Effector memory CD4-positive, alpha-beta T cell (primary cell): ENCODE results near the gene GFPT1.

Experiments
- DNase-seq, 3 donors: peaks; one replicate each; pipeline ENCODE4 v3.0.0-alpha.2; 2020
- H3K27ac ChIP-seq: 2 replicates; pipeline ENCODE4 v1.7.0; 2013; ENCODE audit warnings: mild to moderate bottlenecking, low read length, moderate library complexity; ENCODE audit not compliant: insufficient read depth, poor library complexity, severe bottlenecking
- H3K27me3 ChIP-seq: replicated peaks from 2 replicates; pipeline ENCODE4 v1.7.0; 2013; ENCODE audit warnings: mild to moderate bottlenecking, low read length; ENCODE audit not compliant: insufficient read depth, control insufficient read depth, poor library complexity, severe bottlenecking
- H3K36me3 ChIP-seq: 2 replicates; pipeline ENCODE4 v1.7.0; 2013; ENCODE audit warnings: mild to moderate bottlenecking, low read length, moderate library complexity; ENCODE audit not compliant: control insufficient read depth, insufficient read depth
- H3K4me1 ChIP-seq: 2 replicates; pipeline ENCODE4 v1.7.0; 2013; ENCODE audit warnings: low read length, mild to moderate bottlenecking; ENCODE audit not compliant: control insufficient read depth, insufficient read depth, poor library complexity, severe bottlenecking
- H3K4me3 ChIP-seq: 2 replicates; pipeline ENCODE4 v1.7.0; 2013; ENCODE audit warnings: low read length, low read depth, mild to moderate bottlenecking; ENCODE audit not compliant: insufficient read depth, poor library complexity, severe bottlenecking
- H3K9me3 ChIP-seq: 2 replicates; pipeline ENCODE4 v1.7.0; 2013; ENCODE audit warnings: mild to moderate bottlenecking, low read length, moderate library complexity; ENCODE audit not compliant: control insufficient read depth

GFPT1 gene

GRCh38 chr2:69385443-69386151 lies 1.4 kb downstream of the GFPT1 start:
- Histone ChIP-seq H3K27ac (no peak overlapping the region), H3K4me1 (peaks cover 14% of the 10 kb centered on the region), H3K4me3 (peak overlapping the region; percentile 93), H3K9me3 (no peaks in the 10 kb centered on the region), H3K27me3 (no peaks in the 10 kb centered on the region), H3K36me3 (no peaks in the 10 kb centered on the region)
- DNase-seq: no peak

GRCh38 chr2:69384618-69385081 lies 2.4 kb downstream of the GFPT1 start:
- H3K27me3 ChIP-seq: no peaks in the 10 kb centered on the region
- H3K36me3 ChIP-seq: no peaks in the 10 kb centered on the region
- H3K4me3 ChIP-seq: no peak overlapping the region
- H3K4me1 ChIP-seq: peaks cover 14% of the 10 kb centered on the region
- H3K27ac ChIP-seq: no peak overlapping the region
- no peak for DNase-seq
- H3K9me3 ChIP-seq: no peaks in the 10 kb centered on the region

GRCh38 chr2:69383176-69383812 lies 3.7 kb downstream of the GFPT1 start:
- H3K4me3 ChIP-seq: no peak overlapping the region
- H3K4me1 ChIP-seq: peaks cover 14% of the 10 kb centered on the region
- DNase-seq: no peak
- no peak overlapping the region for H3K27ac ChIP-seq
- H3K9me3 ChIP-seq: no peaks in the 10 kb centered on the region
- no peaks in the 10 kb centered on the region for H3K27me3 ChIP-seq
- H3K36me3 ChIP-seq: no peaks in the 10 kb centered on the region

GRCh38 chr2:69382547-69382946 lies 4.5 kb downstream of the GFPT1 start:
- Histone ChIP-seq H3K27ac (no peak overlapping the region), H3K36me3 (no peaks in the 10 kb centered on the region), H3K4me1 (peaks cover 11% of the 10 kb centered on the region), H3K27me3 (no peaks in the 10 kb centered on the region), H3K9me3 (no peaks in the 10 kb centered on the region), H3K4me3 (no peak overlapping the region)
- no peak for DNase-seq

- Histone ChIP-seq H3K4me1 (peaks cover 8% of the 10 kb centered on the region), H3K27me3 (no peaks in the 10 kb centered on the region), H3K36me3 (no peaks in the 10 kb centered on the region), H3K9me3 (no peaks in the 10 kb centered on the region), H3K27ac (no peak overlapping the region), H3K4me3 (no peak overlapping the region)
- DNase-seq: no peak
Observed at GRCh38 chr2:69381337-69381737, 5.7 kb downstream of the GFPT1 start.

GRCh38 chr2:69380072-69380917 lies 6.7 kb downstream of the GFPT1 start:
- H3K36me3 ChIP-seq: no peaks in the 10 kb centered on the region
- H3K27ac ChIP-seq: no peak overlapping the region
- H3K9me3 ChIP-seq: no peaks in the 10 kb centered on the region
- H3K27me3 ChIP-seq: no peaks in the 10 kb centered on the region
- H3K4me1 ChIP-seq: peaks cover 2% of the 10 kb centered on the region
- no peak for DNase-seq
- H3K4me3 ChIP-seq: no peak overlapping the region

GRCh38 chr2:69376403-69376802 lies 10.6 kb downstream of the GFPT1 start:
- Histone ChIP-seq H3K36me3 (no peaks in the 10 kb centered on the region), H3K4me3 (no peak overlapping the region), H3K4me1 (no peaks in the 10 kb centered on the region), H3K27me3 (no peaks in the 10 kb centered on the region), H3K9me3 (no peaks in the 10 kb centered on the region), H3K27ac (no peak overlapping the region)
- DNase-seq: no peak

GRCh38 chr2:69375494-69376353 lies 11.3 kb downstream of the GFPT1 start:
- H3K9me3 ChIP-seq: no peaks in the 10 kb centered on the region
- no peaks in the 10 kb centered on the region for H3K4me1 ChIP-seq
- no peak overlapping the region for H3K27ac ChIP-seq
- DNase-seq: no peak
- no peak overlapping the region for H3K4me3 ChIP-seq
- no peaks in the 10 kb centered on the region for H3K36me3 ChIP-seq
- H3K27me3 ChIP-seq: no peaks in the 10 kb centered on the region

GRCh38 chr2:69372767-69373166 lies 14.3 kb downstream of the GFPT1 start:
- Histone ChIP-seq H3K4me1 (no peaks in the 10 kb centered on the region), H3K27me3 (no peaks in the 10 kb centered on the region), H3K36me3 (peaks cover 26% of the 10 kb centered on the region), H3K9me3 (no peaks in the 10 kb centered on the region), H3K4me3 (no peak overlapping the region), H3K27ac (no peak overlapping the region)
- no peak for DNase-seq
